Kasumi-1 (cell line): ENCODE results near the gene CD84.
"Not testable (repeated sequence)": the region's sequence is repeated elsewhere in the genome, so short reads cannot be mapped to it uniquely, and the experiment has no call there.

Experiments used
- DNase-seq, 2 experiments: peaks; one replicate each; lab custom pipeline; 2025; lab: John Stamatoyannopoulos, UW

Gene CD84, protein sequence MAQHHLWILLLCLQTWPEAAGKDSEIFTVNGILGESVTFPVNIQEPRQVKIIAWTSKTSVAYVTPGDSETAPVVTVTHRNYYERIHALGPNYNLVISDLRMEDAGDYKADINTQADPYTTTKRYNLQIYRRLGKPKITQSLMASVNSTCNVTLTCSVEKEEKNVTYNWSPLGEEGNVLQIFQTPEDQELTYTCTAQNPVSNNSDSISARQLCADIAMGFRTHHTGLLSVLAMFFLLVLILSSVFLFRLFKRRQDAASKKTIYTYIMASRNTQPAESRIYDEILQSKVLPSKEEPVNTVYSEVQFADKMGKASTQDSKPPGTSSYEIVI

DNA sequence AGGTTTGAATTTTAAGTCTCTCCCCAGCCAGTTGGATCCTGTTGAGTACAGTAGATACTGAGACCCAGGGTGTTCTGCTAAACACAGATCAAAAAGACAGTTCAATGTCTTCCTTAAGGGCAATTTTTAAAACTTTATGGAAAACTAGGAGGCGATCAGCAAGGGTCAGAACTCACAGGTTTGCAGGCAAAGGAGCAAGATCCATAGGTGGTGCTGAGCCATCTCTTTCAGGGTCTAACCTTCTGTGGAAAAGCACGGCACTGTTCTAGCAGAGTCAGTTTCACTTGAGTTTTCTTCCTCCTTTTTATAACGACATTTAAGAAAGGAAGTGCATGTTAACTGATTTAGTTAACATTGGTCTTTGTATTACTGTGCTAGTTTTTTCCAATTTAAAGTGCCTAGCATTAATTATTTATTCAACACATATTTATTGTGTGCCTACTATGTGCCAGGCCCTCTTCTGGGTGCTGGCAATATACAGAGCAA lies at the start of gene CD84:
CD84 (minus strand) TSS at position 281 of the 486 bp plus-strand sequence; CDS start at position 222, 59 bp downstream.
- peak in 1 of 2 experiments; percentile 28 for DNase-seq

DNA sequence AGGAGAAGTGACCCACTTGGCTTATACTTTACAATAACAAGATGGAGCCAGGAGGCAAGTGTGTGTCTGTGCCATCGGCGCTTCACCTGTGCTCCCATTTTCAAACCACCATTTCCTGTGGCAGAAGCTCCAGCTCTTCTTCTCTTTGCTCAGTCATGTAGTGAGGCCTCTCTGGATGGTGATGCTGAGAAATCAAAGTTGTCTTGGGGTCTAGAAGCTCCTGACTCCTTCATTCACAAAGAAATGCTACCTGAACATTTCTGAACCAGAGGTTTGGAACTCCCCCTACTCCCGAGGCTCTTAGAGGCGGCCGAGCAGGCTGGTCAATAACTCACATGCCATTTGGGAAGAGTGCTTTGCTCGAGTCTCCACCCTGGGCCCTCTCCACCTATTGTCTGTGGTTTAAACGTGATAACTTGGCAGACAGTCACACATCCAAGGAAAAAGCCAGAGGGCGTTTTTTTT lies 49.5 kb upstream of the CD84 start:
- no peak for DNase-seq

- DNase-seq, result not testable (repeated sequence)
Observed at GRCh38 chr1:160627677-160628289, 48.5 kb upstream of the CD84 start.

DNA sequence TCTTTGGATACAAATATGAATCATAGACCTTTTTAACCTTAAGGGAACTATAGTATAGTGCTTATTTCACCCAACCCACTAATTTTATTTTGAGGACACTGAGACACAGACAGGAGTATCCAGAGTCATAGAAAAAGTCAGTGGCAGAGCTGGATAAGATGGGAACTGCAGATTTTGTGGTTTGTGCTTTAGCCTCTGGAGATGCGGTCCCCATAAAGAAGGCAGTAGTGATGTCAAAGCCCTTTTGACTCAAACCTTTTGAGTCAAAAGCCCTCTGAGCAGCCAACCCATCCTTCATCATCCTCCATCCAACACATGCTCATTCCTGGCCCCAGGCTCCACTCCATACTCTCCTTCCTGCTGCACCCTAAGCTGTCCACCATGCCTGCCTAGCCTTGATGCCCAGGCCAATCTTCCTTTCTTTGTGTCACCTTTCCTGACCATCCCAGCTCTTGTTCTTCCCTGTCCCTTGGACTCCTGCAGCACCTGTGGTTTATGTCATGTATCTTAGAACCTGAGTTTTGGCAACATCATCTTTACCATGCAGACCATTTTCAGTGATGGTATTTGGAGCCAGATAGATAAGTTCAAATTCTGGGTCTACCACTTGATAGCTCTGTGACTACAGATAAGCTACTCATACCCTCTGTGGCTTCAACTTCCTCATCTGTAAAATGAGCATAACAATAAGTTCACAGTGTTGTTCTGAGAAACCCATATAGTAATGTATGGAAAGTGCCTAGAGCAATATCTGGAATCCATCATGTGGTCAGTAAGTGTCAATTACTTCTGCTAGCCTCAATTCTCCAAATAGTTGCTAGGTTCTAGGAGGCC lies 47.4 kb upstream of the CD84 start:
- DNase-seq, result peak; percentile 18 to 26

GRCh38 chr1:160625725-160626498 lies 46.6 kb upstream of the CD84 start:
- peak; percentile 61 to 62 for DNase-seq

DNA sequence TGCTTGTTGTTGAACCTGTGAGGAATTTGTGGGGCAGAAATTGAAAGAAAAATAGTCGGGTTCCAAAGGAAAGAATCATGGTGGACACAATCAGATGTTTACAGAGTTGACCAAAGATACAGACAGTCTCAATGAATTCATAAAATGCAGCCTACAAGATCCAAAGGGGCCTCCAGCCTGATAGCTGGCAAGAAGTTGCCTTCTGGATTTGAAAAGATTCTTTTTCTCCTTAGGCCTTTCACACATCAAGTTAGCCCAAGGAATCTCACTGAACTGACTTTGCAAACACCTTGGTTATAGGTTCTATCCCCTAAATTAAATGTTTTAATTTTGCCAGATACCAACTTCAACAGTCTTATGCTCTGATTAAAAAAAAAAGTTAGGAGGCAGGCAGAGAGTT lies 46.0 kb upstream of the CD84 start:
- DNase-seq, result no peak

DNA sequence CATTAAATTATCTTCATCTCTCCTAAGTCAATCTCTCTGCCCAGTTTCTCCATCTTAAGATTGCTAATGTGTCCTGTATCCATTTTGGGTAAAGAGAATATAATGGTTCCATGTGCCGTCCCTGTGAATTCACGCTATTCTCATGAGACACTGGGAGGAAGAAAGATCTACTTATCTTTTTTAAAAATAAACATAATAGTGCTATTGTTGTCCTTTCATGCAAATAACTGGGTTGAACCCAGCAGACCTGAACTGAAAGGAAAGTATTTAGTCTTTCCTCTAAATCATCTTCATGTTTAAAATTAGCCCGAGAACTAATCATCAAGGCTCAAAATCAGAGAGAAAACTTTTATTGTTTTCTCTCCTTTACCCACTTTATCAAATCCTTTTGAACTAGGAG lies 45.2 kb upstream of the CD84 start:
- DNase-seq, result no peak

GRCh38 chr1:160623862-160624261 lies 44.6 kb upstream of the CD84 start:
- DNase-seq, result no peak

DNA sequence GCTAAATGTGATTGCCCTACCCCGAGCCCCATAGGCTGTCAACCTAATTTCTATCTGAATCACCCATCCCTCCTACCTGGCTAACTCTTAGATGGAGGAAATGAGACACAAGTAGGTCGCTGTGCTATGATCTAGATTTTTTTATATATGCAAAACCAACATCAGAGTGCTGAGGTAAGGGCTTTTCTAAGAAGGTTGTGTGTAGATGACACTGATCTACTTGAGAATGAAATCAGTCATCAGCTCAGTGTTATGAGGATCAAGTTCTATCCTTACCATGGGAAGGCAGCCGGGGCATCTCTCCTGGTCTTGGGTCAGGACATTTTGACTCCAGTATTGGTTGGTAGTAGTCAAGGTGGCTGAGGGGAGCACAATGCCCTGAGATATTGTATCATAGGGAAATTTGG lies 43.9 kb upstream of the CD84 start:
- DNase-seq, result no peak

GRCh38 chr1:160622501-160623226 lies 43.4 kb upstream of the CD84 start:
- no peak for DNase-seq

DNA sequence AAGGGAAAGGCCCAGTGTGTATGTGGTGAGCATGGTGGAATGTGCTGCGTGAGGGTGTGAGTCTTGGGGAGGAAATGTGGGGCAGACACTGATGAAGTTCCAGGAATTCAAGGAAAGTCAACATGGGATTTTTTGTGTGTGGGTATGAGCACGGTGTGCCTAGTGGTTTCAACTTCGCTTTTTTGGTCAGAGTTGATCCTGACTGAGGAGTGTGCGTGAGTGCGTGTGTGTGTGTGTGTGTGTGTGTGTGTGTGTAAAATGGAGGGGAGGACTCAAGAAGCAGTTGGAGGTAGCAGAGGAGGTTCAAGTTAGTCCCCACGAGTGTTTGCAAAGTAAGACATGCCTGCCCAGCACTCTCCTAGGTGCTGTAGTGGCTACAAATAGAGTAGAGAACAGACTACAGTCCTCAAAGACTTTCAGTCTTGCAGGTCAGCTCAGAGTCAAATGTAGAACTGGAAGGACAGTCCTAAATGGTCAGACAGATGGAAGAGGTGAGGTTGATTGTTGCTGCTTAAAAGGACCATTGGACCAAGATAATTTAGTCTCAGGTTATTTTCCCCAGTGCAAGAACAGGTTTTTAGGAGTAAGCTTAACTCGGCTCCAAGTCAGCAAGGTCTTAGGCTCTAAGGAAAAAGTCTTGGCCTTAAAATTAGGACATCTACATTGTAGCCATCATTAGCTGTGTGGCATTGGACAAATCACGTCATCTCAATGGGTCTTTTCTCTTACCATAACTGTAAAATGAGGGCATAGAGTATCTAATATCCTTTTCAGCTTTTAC lies 42.5 kb upstream of the CD84 start:
- no peak for DNase-seq

DNA sequence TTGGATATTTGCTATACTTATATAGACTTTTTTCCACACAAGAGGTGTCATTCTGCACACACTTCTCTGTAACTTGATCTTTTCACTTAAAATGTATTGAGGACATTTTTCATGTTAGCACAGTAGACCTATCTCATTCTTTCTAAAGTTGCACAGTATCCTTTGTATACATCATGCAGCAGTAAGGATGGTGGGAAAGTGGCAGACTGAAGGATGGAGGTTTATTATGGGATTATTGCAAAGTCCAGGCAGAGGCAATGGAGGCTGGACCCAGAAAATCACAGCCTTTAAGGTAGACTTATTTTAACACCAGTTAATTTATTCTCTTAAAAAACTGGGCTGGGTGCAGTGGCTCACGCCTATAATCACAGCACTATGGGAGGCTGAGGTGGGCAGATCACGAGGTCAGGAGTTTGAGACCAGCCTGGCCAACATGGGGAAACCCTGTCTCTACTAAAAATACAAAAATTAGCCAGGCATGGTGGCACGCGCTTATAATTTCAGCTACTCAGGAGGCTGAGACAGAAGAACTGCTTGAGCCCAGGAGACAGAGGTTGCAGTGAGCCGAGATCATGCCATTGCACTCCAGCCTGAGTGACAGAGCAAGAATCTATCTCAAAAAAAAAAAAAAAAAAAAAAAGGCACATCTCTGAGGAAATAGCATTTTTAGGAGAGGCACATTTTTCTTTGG lies 41.8 kb upstream of the CD84 start:
- DNase-seq, result no peak

GRCh38 chr1:160619742-160620277 lies 40.5 kb upstream of the CD84 start:
- no peak for DNase-seq

DNA sequence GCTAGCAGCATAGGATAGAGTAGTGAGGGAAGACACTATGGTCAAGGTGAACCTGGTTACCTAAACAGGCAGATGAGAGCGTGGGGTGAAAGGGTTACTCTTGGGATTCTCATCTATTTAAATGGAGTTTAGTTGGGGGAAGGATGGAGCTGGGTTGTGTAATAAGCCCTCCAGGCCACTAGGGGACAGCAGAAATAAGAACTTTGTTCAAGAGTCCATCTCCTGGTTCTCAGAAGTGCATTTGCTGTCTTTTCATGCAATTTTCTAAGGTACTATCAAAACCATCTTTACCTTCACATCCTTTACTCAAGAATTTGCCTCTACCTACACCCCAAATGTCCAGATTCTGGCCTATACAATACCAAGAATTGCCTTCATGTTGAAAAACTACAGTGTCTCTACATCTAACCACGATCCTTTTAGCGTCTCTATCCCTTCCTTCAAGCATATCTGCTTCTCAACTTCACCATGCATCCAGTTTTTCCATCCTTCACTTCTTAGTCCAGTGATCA lies 39.5 kb upstream of the CD84 start:
- peak; percentile 45 to 53 for DNase-seq

GRCh38 chr1:160618327-160618726 lies 39.0 kb upstream of the CD84 start:
- no peak for DNase-seq

- DNase-seq, result no peak
Observed at GRCh38 chr1:160615660-160616059, 36.4 kb upstream of the CD84 start.

DNA sequence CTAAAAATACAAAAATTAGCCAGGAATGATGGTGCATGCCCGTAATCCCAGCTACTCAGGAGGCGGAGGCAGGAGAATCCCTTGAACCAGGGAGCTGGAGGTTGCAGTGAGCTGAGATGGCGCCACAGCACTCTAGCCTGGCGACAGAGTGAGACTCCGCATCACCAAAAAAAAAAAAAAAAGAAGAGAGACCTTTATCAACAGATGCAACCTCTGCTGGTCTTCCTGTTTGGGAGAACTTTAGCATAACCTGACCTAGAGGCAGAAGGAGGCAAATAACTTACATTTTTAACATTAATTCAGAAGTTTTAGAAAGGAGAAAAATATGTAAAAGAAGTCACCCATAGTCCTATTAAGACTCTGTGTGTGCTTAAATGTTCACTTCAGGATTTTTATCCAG lies 35.1 kb upstream of the CD84 start:
- DNase-seq, result no peak

- no peak for DNase-seq
Observed at GRCh38 chr1:160612613-160613218, 33.4 kb upstream of the CD84 start.
